ENCODE data around the gene TBXAS1. TPM values are rescaled to one million over a fixed set of nuclear protein-coding genes. Genes with fewer than 3 reads are reported as not detected.

TBXAS1 gene
- total and polyA plus RNA-seq, 2 donors (not counting 3 experiments of a cell fraction or from before 2014, with no cell fraction given), result 2.1 to 4.3 TPM

DNA sequence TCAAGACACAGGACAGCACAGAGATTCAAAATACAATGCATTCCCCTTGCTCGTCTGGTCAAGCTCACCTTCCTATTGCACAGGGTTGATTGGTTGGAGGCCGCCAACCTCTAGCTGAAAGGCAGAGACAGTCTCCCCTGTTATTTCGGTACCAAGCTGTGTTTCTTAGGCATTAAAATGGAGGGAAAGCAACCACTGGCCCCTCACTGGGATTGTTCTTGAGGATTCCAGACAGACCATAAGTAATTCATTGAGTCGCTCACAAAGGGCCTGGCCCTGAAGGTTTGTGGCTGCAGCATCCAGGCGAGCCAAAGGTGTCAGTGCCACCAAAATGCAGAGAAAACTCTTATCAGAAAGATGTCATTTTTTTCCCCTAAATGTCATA is 152.4 kb downstream of the TBXAS1 start:
- Histone ChIP-seq H3K36me3 (ENCODE audit: control insufficient read depth in 2 of 2, extremely low read depth in 1 of 2, insufficient read depth in 2 of 2, low read length in 2 of 2) (no peaks in the 10 kb centered on the region), H3K4me2 (ENCODE audit: insufficient read depth, low read length) (no peak overlapping the region), H4K20me1 (replicated peaks; ENCODE audit: control insufficient read depth, extremely low read depth, insufficient read depth, low read length) (no peaks in the 10 kb centered on the region), H3K4me3 (replicated peaks in 1 of 3; ENCODE audit: insufficient read depth in 1 of 3, low read depth in 1 of 3, low read length in 3 of 3) (no peak overlapping the region), H3K27ac (ENCODE audit: insufficient read depth, low read depth, low read length) (no peak overlapping the region), H3K9ac (replicated peaks; ENCODE audit: extremely low read depth, insufficient read depth, low read length) (no peak overlapping the region), H3K27me3 (ENCODE audit: control insufficient read depth in 2 of 2, insufficient read depth in 2 of 2, low read length in 2 of 2) (peaks cover 0 to 6% of the 10 kb centered on the region in 2 experiments), H3K9me3 (replicated peaks; ENCODE audit: control insufficient read depth, insufficient read depth, low read length) (no peaks in the 10 kb centered on the region), H2AFZ (ENCODE audit: low read depth, low read length) (no peak overlapping the region), H3K4me1 (ENCODE audit: control insufficient read depth, extremely low read depth, insufficient read depth, low read length) (no peaks in the 10 kb centered on the region), H3K9me1 (replicated peaks; ENCODE audit: control insufficient read depth, extremely low read depth, insufficient read depth, low read length) (no peaks in the 10 kb centered on the region), H3K79me2 (ENCODE audit: control insufficient read depth, insufficient read depth, low read length) (no peaks in the 10 kb centered on the region)
- intact Hi-C loops (cut with micrococcal nuclease), result no loop called here
- ChIA-PET CTCF (interaction anchor here (1.0 kb wide), 1 partner anchor 16 kb away, joined by 3 read pairs; no protein-coding TSS in a partner anchor), POLR2A (interaction anchor here (0.6 kb wide), 1 partner anchor 393 kb away, joined by 4 read pairs; no protein-coding TSS in a partner anchor)
- FAIRE-seq, result no peak
- no peak for DNase-seq (ENCODE audit: low read depth, low spot score)
- TF ChIP-seq CTCF (IDR thresholded peaks at IDR 0.05; ENCODE audit: extremely low read depth in 1 of 2, insufficient read depth in 1 of 2, low read depth in 1 of 2, low read length in 2 of 2), result no peak
- TF ChIP-seq, protein P1, sequence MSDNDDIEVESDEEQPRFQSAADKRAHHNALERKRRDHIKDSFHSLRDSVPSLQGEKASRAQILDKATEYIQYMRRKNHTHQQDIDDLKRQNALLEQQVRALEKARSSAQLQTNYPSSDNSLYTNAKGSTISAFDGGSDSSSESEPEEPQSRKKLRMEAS (IDR thresholded peaks at IDR 0.05; ENCODE audit: insufficient read depth, insufficient read length), result no peak
- TF ChIP-seq EZH2 (IDR thresholded peaks at IDR 0.05; ENCODE audit: borderline replicate concordance, low read depth, low read length, severe bottlenecking), result no peak
- no peak for TF ChIP-seq POLR2A (IDR thresholded peaks at IDR 0.05; ENCODE audit: low read depth, low read length)
- TF ChIP-seq MYC (IDR thresholded peaks at IDR 0.05; ENCODE audit: low read depth, low read length), result no peak
- no peak for TF ChIP-seq POLR2AphosphoS5 (IDR thresholded peaks at IDR 0.05; ENCODE audit: insufficient read depth, low read depth, low read length)
- no peak for TF ChIP-seq GATA2 (IDR thresholded peaks at IDR 0.05; ENCODE audit: insufficient read depth, insufficient read length, low read depth, low read length)
- TF ChIP-seq FOS (IDR thresholded peaks at IDR 0.05; ENCODE audit: borderline replicate concordance, insufficient read depth, low read length), result no peak
- no peak for TF ChIP-seq JUN (IDR thresholded peaks at IDR 0.05; ENCODE audit: borderline replicate concordance, insufficient read depth, insufficient read length, low read depth)
- dilution Hi-C loops (cut with MboI; ENCODE audit: extremely low pct_ligation_motif_present, low sequenced_read_pairs), result no loop called here
- BruUV-seq (replicated peaks), result no TSS peak
